NOMO-1 treated with DMSO at 0.1 percent for 48 hours (cell line): ENCODE data around the gene SPAG6.

ENCODE experiments used
- DNase-seq: peaks from one replicate; lab custom pipeline; 2025; ENCODE audit not compliant: unreplicated experiment; lab: John Stamatoyannopoulos, UW

The SPAG6 gene

DNA sequence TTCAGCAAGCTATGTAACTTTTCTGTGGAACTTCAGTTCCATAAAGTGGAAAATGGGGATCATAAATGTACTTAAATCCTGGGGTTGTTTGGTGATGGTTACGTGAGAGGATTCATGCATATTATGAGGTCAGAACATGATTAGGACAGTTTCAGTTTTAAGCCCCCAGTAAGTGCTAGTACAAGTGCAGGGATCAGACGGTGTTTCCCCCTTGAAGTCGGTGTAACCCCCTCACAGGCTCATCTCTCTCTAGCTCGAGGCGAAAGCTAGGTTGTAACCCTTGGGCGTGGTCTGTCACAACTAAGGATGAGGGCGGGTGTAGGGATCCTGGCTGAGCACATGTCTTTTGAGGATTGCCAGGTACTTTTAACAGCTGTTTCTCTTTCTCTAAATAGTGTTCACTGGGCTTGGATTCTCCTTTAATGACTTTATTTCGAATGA, 84.7 kb downstream of the SPAG6 start:
- no peak for DNase-seq

DNA sequence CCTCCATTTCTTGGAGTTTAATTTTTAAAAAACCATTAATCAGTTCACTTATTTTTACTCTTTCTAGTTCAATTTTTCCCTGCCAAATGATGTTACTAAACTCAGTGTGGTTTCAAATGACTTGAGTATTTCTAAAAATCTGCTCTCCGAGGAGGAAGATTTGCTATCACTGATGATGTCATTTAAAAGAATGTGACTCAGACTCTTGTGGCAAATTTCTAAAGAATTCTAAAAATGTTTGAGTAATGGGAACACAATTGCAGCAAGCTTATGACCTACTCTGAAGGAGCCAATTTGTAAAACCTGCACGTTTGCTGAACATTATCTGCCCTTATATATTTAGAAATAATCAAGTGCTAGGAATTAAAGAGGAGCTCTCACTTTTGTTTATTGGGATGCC, 88.6 kb downstream of the SPAG6 start:
- peak; percentile 85 for DNase-seq

DNA sequence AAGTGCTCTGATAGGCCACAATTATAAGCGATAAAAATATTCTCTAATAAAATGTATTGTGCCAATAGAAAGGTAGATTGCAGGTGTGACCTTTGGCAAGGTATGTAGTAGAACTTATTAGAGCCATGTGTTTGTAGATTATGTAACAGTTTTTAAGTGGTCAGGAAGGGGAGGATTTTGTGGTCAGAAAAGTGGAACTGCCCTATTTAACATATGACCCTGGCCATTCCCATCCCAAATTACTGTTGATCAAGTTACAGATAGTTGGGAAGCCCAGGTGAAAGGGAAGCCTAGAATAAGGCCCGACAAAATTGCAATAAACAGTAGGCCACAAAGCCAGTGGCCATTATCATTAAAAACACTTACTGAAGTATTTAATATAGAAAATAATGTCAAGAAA, 89.2 kb downstream of the SPAG6 start:
- no peak for DNase-seq

DNA sequence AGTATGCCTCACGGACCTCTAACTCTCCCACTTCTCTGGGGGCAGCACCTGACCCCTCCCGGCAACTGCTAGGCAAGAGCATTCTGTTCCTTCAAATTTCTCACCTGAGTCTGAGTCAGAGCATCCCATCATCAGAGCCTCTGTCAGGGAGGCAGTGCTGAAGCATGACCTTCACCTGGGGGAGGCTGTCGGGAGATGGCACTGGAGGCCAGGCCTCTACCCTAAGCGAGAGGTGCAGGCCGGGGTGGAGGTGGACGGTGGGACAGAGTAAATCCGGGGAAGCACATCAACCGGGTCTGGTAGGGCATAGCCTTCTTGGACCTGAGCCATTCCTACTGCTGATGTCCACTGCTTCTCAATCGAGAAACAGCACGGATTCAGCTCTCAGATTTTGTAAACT, 90.4 kb downstream of the SPAG6 start:
- no peak for DNase-seq

DNA sequence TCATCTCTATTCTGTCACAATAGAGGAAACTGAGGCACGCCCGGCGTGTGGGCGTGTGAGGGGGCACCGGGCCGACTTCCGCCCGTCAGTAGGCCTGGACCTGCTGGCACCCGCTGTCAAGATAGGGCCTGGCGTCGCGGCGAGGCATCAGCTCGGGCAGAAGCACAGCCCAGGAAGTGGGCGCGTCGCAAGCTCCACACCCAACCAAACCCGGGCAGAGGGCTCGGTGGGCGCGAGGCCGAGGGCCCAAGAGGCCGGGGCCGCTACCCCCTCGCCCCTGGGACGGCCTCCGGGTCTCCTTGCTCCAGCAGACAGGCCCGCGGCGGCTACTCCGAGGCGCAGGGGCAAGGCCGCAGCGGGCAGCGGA, 91.2 kb downstream of the SPAG6 start:
- peak; percentile 38 for DNase-seq

DNA sequence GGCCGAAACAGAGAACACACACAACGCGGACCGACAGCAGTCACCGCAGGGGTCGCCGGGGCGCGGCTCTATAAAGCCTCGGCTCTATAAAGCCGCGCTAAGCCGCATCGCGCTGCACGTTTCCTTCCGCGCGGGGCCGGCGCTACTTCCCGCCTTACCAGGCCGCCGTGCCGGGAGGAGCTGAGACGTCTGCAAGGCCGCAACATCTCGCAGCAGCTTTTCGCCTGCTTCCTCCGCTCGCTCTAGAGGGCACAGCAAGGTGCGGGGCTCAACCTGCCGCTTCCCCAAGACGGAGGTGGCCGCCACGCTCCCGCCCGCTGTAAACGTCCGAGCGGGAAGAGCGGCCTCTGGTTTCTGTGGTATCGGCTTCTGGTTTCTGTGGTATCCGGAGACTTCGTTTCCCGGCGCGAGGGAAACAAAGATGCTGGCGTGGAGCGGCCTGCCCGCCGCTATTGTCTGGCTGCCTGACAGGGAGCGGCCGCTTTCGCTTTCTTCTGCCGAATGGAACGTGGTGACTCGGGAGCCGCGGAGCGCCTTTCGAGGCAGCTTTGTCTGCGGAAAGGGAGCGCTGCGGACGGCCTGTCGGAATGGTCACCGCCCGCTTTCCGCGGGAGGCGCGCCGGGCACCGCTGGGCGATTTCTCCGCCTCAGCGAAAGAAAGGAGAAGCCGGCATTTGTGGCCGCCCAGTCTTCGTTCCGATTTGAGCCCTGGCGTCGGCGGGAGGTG, 91.8 kb downstream of the SPAG6 start:
- peak; percentile 77 for DNase-seq

DNA sequence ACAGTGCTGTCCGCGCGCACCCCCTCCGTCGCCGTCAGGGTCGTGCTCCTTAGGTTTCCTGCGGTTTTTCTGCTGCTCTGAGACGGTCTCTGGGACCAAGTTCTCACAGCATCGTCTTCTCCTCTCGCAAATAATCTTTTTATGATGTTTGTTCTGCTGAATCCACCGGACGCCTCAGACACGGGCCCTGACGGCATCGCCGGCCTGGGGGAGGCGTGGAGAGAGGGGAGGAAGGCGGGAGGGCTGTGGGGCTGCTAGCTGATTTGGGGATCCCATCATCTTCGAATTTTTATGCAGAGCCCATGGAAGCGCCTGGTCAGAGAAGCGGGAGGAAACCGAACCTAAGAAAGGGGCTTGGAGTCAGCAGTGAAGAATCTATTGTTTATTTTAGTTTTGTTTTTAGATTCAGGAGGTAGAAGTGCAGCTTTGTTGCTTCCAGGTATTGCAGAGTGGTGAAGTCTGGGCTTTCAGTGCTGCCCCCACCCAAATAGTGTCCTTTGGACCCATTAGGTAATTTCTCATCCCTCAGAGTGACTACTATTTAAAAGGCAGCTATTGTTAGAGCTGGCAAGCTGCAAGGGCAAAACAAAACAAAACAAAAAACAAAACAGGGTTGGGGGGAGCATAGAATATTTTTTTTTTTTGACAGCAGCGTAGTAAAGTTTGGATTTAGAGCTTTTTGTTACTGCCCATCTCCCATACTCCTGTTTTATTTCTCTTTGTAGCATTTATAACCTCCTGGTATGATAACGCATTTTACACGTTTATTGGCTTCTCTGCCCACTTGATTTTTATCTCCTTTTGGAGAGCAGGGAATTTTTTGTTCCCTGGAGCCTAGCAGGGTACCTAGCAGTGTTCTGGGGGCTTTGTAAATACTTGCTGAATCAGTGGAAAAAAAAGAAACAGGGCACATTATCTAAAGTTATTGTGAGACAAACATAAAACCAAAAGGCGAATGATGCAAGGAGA, 92.6 kb downstream of the SPAG6 start:
- DNase-seq, result no peak

DNA sequence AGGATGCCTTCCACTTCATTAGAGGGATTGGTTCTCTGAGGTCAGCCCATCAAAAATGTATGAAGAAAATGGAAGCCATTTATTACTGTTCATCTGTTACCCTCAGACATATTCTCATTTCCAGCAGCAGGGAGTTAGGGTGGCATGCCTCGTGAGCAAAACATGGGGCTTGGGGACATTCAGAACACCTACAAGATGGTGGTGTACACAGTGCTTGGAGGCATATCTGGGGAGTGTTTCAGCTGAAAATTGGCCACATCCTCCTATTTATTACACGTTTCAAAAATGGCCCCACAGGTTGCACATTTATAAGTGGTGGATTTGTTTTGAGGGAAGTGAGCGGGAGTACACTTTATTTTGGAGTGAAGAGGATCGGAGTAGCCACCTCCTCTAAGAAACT, 93.4 kb downstream of the SPAG6 start:
- no peak for DNase-seq

DNA sequence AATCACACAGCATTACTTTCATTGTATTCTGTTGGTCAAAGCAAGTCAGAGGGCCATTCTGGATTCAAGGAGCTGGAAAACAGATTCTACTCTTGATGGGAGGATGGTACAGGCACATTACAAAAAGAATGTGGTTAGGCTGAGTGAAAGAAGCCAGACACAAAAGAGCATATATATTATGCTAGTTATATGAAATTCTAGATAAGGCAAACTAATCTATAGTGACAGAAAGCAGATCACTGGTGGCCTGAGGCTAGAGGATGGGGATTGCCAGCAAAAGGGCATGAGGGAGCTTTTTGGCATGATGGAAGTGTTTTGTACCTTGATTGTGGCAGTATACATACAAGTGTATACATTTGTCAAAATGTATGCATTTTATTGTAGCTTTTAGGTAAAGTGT, 96.8 kb downstream of the SPAG6 start:
- DNase-seq, result no peak

DNA sequence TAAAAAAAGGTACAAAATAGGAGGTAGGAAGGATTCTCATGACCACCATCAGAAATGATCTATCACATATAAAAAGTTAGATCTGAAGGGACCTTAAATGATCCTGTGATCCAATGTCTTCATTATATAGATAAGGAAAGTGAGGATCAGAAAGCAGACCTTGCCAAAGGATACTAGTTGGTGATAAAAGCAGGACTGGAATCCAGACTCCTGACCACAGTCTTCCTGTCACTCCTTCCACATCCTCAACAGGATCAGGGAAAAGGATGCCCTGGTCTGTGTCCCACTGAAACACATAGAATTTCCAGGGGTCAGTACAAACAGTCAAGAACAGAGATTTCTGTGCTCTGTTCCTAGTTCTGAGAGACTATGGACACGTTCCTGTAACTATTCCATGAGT, 97.2 kb downstream of the SPAG6 start:
- DNase-seq, result no peak

DNA sequence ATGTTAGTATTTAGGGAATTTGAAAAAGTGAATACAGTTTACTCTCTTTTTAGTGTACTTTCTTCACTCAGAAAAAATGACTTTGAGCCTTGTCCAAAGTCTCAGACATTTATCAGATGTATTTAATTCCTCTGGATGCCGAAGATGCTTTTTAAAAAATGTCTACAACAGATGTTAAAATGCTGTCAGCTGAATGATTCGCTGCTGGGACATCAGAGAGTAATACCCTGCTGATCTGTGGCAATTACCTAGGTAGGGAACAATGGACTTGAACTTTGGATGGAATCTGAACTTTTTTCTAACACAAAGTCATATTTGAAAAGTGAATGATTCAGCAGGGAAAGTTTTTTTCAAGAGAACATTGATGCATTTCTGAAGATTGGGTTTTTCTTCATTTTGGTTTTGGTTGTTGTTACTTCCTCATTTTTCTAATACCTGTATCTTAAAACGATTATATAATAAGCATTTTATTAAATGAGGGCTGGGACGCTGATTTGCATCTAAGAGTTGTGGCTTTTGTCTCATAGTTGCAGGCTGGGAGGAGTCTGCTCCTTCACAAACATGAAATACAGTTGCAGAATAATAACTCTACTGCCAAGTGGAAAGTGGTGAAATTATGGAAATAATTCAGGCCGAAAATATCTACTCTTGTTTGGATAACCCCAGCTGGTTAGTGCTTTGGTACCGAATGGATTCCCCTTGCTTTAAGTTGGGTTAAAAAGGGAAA, 98.0 kb downstream of the SPAG6 start:
- no peak for DNase-seq

DNA sequence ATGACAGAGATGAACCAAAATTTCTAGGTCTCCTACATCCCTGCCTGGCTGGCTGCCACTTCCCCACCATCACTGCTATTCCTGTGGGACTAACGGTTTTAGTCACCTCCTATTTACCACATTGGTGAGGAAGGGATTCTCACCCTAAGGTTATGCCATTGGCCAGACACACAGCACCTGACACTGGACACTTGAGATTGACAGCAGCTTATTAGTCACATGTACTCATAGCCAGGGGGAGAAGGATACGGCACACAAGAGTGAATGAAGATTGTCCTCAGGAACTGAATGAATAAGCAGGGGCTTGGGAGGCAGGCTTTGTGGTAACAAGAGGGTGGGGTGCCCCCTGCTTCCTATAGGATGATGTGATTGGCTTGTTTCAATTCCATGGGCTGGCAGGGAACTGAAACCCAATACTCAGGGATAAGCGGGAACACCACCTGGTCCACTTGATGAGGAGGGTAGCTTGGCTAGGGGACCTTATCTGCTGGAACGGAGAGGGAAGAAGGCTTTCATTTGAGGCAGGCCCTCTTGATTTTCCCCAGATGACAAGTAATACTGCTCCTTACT, 99.0 kb downstream of the SPAG6 start:
- no peak for DNase-seq

DNA sequence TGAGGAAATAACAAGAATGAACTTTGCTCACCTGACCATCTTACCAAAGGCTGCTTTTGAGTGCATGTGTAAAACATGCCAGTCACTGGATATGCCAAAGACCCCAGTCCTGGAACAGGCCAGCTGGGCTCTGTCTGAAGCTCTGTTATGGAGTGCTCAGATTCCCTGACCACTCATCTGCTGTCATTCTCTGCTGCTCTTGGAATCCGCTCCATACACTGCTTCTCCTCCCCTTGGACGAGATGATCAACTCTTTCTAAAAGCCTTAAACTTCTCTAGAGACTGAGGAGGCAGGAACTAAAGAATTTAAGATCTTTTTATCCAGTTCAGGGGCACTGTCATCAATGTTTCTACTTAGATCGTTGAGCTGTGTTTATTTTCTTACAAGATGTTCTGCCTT, 100.2 kb downstream of the SPAG6 start:
- no peak for DNase-seq

DNA sequence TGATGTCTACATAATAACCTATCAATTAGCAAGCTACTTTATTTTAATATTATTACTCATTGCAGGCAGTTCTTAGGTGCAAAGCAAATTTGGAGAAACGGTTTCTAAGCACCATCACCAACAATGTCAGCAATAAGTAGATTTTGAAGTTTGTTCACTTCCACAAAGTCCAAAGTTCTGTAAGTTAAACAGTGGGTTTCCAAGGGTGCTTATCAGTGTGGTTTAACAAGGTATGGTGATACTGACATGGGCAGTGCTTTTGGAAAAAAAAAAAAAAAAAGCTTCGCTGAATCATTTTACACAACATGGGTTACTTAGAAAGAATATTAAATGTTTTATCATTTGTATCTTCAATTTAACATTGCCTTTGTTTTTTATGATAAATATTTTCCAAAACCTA, 101.8 kb downstream of the SPAG6 start:
- DNase-seq, result no peak

DNA sequence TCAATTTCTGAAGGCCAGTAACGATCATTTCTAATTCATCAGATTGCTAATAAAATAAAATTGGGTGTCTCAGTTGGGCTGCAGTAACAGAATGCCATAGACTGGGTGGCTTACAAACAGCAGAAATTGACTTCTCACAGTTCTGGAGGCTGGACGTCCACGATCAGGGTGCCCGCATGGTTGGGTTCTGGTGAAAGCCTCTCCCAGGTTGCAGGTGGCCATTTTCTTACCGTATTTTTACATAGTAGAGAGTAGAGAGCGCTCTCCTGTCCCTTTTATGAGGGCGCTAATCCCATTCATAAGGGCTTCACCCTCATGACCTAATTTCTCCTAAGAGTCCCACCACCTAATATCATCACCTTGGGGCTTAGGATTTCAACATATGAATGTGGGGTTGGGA, 106.0 kb downstream of the SPAG6 start:
- no peak for DNase-seq

DNA sequence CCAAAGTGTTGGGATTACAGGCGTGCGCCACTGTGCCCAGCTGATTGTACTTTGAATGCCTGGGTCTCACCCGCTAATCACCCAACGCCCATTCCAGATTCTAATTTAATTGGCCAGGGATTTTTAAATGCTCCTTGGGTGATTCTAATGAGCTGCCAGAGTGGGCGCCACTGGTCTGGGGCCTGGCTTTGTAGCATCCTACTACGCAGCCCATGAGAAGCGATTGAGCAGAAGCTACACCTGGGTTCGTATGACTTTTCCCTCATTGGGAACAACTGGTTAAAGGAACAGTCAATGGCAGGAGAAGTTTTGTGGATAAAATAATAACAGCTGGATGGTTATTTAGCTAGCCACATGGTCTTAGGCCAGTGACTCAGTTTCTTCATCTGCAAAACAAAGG, 108.0 kb downstream of the SPAG6 start:
- DNase-seq, result no peak

DNA sequence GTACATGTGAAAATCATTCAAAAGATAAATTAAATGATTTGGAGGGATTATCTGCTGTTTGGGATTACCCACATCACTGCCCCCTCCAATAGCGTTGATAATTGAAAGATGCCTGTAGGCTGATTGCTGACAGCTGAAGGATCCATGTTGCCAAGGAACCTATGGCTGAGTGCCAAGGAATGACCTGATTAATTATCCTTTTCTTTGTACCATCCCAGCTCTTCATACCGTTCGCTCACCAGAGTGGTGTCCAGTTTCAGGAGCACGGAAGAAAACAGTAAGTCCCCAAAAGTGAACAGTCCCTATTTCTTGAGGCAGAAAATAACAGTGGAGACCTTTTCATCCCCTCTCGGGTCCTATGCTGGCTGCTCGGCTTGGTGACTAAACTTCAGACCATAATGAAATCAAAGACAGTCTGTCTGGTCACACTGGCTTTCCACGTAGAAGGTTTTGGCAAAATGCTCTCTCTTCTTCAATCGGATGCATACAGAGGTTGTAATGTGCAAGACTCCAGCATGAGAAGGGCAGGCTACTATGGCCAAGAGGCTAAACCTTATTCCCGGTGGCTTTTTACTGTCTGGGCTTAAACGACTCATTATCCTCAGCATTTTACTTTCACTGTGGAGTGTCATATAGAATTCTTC, 108.8 kb downstream of the SPAG6 start:
- DNase-seq, result no peak

DNA sequence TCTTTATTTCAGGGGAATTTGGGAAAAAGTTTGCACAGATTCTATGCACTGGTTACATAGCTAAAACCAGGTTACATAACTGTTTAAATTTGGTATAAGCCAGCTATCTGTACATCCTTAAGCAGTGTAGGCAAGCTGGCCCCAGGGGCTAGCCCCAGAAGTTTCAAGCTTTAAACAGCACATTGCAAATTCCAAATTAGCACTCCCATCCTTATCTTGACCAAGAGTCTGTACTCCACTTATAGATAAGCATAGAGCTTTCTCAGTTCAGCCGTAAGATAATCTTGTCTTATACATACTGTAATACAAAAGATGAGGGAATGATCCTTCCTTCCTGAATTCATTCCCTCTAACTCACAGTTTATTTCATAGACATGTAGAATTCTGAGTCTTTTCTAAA, 109.3 kb downstream of the SPAG6 start:
- no peak for DNase-seq

DNA sequence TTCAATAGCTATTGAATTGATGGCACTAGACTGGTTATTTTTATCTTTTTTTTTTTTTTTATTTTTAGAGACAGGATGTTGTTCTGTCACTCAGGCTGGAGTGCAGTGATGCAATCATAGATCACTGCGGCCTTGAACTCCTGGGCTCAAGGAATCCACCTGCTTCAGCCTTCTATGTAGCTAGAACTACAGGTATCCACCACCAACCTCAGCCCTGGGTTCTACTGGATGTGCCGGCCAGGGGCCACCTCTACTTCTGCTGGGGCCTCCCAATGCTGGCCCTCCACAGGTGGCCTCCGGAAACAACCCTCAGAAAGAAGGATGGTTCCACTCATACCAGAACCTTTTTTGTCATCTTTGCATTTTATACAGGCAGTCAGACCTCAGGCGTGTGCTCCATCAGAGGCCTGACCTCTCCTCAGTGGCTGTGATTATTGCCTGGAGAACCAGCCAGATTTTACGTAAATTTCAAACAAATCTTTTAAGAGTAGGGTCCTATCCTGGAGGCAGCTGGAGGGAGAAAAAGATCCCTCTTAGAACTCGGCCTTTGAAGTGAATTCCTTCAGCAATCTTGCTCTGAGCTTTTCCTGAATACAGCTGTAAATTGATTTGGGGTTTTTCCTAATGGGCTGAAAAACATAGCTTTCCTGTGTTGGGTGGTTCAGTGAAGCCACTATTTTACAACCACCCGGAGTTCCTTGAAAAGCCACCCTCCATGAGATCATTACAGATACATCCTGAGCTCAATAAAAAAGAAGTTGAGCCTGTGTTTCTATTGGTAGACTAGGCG, 110.0 kb downstream of the SPAG6 start:
- DNase-seq, result no peak

DNA sequence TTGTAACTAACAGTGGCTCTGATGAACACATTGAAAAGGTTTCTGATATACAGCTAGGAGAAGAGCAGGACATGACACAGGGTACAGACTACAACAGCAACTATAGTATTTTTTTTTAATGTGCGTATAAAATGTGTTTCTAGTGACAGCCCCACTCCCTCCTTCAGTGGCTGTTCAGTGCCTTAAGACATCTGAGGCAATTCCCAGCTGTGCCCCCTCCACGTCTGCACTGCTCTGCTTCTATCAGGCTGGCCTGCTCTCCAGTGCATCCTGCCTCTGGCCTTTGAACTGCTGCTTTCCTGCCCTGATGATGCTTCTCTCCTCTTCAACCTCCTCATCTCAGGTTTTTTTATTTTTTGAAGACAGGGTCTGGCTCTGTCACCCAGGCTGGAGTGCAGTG, 111.2 kb downstream of the SPAG6 start:
- DNase-seq, result no peak
